HL-60 (cell line): ENCODE results near the gene CARD9.

ENCODE experiments used
- POLR2AphosphoS5 ChIP-seq: IDR thresholded peaks from 2 replicates; pipeline ENCODE4 v1.6.1; 2012; ENCODE audit warnings: low read depth
- SPI1 ChIP-seq: IDR thresholded peaks from 2 replicates; pipeline ENCODE4 v1.6.1; 2012; ENCODE audit warnings: low read depth, mild to moderate bottlenecking, borderline replicate concordance
- TF ChIP-seq, protein P1 (sequence below): IDR thresholded peaks from one replicate; pipeline ENCODE4 v1.5.1; 2011; ENCODE audit warnings: low read length, control low read depth, inconsistent platforms; ENCODE audit not compliant: insufficient read depth
- TF ChIP-seq, protein P2 (sequence below): IDR thresholded peaks from 2 replicates; pipeline ENCODE4 v1.6.1; 2012; ENCODE audit warnings: low read depth; ENCODE audit not compliant: insufficient replicate concordance

DNA sequence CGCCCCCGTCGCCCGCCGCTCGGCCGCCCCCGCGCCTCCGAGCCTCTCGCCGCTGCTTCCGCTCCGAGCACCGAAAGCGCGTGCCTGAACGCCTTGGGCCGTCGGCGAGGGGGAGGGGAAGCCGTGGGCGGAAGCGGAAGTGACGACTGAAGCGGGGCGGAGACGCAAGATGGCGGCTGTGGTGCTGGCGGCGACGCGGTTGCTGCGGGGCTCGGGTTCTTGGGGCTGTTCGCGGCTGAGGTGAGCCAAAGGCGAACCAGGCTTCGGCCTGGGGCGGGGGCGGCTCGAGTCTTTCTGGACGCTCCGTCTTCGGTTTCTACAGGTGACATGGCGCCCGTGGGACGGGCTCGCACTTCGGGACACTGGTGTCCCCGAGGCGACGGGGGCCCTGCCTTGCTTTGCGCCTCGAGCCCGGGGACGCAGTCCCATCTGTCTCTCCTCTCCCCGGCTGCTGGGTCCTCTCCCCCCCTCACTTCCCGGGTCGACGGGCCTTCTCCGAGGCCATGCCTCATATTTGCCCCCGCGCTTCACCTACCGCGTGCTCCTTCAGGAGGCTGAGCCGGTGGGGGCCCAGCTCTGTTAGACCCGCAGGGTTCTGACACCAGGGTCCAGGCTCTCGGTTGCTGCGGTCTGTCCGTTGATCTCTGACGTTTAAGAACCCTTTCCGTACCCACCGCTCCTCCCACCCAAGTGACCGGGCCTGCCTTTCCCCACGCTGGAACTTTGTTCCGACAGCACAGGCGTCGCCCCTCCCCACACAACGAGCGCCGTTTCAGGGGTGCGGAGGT lies 37.2 kb upstream of the CARD9 start, which contains the start of the genes ENTR1 and PMPCA:
- TF ChIP-seq, protein P1, sequence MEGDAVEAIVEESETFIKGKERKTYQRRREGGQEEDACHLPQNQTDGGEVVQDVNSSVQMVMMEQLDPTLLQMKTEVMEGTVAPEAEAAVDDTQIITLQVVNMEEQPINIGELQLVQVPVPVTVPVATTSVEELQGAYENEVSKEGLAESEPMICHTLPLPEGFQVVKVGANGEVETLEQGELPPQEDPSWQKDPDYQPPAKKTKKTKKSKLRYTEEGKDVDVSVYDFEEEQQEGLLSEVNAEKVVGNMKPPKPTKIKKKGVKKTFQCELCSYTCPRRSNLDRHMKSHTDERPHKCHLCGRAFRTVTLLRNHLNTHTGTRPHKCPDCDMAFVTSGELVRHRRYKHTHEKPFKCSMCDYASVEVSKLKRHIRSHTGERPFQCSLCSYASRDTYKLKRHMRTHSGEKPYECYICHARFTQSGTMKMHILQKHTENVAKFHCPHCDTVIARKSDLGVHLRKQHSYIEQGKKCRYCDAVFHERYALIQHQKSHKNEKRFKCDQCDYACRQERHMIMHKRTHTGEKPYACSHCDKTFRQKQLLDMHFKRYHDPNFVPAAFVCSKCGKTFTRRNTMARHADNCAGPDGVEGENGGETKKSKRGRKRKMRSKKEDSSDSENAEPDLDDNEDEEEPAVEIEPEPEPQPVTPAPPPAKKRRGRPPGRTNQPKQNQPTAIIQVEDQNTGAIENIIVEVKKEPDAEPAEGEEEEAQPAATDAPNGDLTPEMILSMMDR = no peak
- TF ChIP-seq, protein P2, sequence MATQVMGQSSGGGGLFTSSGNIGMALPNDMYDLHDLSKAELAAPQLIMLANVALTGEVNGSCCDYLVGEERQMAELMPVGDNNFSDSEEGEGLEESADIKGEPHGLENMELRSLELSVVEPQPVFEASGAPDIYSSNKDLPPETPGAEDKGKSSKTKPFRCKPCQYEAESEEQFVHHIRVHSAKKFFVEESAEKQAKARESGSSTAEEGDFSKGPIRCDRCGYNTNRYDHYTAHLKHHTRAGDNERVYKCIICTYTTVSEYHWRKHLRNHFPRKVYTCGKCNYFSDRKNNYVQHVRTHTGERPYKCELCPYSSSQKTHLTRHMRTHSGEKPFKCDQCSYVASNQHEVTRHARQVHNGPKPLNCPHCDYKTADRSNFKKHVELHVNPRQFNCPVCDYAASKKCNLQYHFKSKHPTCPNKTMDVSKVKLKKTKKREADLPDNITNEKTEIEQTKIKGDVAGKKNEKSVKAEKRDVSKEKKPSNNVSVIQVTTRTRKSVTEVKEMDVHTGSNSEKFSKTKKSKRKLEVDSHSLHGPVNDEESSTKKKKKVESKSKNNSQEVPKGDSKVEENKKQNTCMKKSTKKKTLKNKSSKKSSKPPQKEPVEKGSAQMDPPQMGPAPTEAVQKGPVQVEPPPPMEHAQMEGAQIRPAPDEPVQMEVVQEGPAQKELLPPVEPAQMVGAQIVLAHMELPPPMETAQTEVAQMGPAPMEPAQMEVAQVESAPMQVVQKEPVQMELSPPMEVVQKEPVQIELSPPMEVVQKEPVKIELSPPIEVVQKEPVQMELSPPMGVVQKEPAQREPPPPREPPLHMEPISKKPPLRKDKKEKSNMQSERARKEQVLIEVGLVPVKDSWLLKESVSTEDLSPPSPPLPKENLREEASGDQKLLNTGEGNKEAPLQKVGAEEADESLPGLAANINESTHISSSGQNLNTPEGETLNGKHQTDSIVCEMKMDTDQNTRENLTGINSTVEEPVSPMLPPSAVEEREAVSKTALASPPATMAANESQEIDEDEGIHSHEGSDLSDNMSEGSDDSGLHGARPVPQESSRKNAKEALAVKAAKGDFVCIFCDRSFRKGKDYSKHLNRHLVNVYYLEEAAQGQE = no peak
- TF ChIP-seq POLR2AphosphoS5 = peak; percentile 89
- peak; percentile 68; the same call in 1 of the 2 replicates for TF ChIP-seq SPI1
